HEK293 (cell line): ENCODE results near the gene ASCC2.

Source experiments
- KLF10 ChIP-seq: fragments of 450-650 bp; IDR thresholded peaks from 2 replicates; pipeline ENCODE4 v1.5.1; 2018; ENCODE audit warnings: missing biosample characterization, mild to moderate bottlenecking, missing genetic modification characterization
- ZFP69B ChIP-seq: fragments of 450-650 bp; formaldehyde crosslinking; IDR thresholded peaks from 2 replicates; pipeline ENCODE4 v1.5.1; 2016; ENCODE audit warnings: missing biosample characterization, missing genetic modification characterization
- ZNF248 ChIP-seq: fragments of 450-650 bp; formaldehyde crosslinking; IDR thresholded peaks from 2 replicates; pipeline ENCODE4 v1.5.1; 2017; ENCODE audit warnings: missing biosample characterization, missing genetic modification characterization
- TF ChIP-seq, protein P1 (sequence below): fragments of 450-650 bp; formaldehyde crosslinking; IDR thresholded peaks from 2 replicates; pipeline ENCODE4 v1.5.1; 2016; ENCODE audit warnings: missing biosample characterization, missing genetic modification characterization
- TF ChIP-seq, protein P2 (sequence below): fragments of 450-650 bp; formaldehyde crosslinking; IDR thresholded peaks from 2 replicates; pipeline ENCODE4 v1.5.1; 2016; ENCODE audit warnings: missing biosample characterization, missing genetic modification characterization, borderline replicate concordance
- TF ChIP-seq, protein P3 (sequence below): fragments of 450-650 bp; formaldehyde crosslinking; IDR thresholded peaks from 2 replicates; pipeline ENCODE4 v1.5.1; 2017; ENCODE audit warnings: missing biosample characterization, missing genetic modification characterization
- TF ChIP-seq, protein P4 (sequence below): fragments of 450-650 bp; formaldehyde crosslinking; IDR thresholded peaks from 2 replicates; pipeline ENCODE4 v1.5.1; 2016; ENCODE audit warnings: missing biosample characterization, missing genetic modification characterization, low read depth

DNA sequence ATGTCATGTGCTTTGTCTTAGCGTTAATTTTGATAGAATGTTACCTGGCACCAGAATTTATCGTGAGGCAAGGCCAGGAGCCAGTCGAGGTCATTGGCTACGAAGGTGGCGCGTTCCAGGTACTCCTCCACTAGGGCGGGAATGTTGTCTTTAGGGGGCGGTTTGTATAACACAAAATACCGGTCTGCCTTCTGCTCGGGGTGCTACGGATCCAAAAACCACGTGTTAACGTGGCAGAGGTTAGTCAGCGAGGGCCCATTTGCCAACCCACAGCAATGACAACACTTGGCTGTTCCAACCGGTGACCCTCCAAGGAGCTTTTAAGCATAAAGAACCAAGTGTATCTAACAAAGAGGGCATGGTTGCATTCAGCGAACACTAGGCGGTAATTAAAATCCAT is 12.5 kb downstream of the ASCC2 start:
- TF ChIP-seq, protein P1, sequence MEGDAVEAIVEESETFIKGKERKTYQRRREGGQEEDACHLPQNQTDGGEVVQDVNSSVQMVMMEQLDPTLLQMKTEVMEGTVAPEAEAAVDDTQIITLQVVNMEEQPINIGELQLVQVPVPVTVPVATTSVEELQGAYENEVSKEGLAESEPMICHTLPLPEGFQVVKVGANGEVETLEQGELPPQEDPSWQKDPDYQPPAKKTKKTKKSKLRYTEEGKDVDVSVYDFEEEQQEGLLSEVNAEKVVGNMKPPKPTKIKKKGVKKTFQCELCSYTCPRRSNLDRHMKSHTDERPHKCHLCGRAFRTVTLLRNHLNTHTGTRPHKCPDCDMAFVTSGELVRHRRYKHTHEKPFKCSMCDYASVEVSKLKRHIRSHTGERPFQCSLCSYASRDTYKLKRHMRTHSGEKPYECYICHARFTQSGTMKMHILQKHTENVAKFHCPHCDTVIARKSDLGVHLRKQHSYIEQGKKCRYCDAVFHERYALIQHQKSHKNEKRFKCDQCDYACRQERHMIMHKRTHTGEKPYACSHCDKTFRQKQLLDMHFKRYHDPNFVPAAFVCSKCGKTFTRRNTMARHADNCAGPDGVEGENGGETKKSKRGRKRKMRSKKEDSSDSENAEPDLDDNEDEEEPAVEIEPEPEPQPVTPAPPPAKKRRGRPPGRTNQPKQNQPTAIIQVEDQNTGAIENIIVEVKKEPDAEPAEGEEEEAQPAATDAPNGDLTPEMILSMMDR (tag by site-specific recombination): no peak
- no peak for TF ChIP-seq ZFP69B (tag by site-specific recombination)
- TF ChIP-seq ZNF248 (tag by site-specific recombination): no peak
- TF ChIP-seq, protein P2, sequence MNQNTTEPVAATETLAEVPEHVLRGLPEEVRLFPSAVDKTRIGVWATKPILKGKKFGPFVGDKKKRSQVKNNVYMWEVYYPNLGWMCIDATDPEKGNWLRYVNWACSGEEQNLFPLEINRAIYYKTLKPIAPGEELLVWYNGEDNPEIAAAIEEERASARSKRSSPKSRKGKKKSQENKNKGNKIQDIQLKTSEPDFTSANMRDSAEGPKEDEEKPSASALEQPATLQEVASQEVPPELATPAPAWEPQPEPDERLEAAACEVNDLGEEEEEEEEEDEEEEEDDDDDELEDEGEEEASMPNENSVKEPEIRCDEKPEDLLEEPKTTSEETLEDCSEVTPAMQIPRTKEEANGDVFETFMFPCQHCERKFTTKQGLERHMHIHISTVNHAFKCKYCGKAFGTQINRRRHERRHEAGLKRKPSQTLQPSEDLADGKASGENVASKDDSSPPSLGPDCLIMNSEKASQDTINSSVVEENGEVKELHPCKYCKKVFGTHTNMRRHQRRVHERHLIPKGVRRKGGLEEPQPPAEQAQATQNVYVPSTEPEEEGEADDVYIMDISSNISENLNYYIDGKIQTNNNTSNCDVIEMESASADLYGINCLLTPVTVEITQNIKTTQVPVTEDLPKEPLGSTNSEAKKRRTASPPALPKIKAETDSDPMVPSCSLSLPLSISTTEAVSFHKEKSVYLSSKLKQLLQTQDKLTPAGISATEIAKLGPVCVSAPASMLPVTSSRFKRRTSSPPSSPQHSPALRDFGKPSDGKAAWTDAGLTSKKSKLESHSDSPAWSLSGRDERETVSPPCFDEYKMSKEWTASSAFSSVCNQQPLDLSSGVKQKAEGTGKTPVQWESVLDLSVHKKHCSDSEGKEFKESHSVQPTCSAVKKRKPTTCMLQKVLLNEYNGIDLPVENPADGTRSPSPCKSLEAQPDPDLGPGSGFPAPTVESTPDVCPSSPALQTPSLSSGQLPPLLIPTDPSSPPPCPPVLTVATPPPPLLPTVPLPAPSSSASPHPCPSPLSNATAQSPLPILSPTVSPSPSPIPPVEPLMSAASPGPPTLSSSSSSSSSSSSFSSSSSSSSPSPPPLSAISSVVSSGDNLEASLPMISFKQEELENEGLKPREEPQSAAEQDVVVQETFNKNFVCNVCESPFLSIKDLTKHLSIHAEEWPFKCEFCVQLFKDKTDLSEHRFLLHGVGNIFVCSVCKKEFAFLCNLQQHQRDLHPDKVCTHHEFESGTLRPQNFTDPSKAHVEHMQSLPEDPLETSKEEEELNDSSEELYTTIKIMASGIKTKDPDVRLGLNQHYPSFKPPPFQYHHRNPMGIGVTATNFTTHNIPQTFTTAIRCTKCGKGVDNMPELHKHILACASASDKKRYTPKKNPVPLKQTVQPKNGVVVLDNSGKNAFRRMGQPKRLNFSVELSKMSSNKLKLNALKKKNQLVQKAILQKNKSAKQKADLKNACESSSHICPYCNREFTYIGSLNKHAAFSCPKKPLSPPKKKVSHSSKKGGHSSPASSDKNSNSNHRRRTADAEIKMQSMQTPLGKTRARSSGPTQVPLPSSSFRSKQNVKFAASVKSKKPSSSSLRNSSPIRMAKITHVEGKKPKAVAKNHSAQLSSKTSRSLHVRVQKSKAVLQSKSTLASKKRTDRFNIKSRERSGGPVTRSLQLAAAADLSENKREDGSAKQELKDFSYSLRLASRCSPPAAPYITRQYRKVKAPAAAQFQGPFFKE (tag by site-specific recombination): no peak
- TF ChIP-seq, protein P3, sequence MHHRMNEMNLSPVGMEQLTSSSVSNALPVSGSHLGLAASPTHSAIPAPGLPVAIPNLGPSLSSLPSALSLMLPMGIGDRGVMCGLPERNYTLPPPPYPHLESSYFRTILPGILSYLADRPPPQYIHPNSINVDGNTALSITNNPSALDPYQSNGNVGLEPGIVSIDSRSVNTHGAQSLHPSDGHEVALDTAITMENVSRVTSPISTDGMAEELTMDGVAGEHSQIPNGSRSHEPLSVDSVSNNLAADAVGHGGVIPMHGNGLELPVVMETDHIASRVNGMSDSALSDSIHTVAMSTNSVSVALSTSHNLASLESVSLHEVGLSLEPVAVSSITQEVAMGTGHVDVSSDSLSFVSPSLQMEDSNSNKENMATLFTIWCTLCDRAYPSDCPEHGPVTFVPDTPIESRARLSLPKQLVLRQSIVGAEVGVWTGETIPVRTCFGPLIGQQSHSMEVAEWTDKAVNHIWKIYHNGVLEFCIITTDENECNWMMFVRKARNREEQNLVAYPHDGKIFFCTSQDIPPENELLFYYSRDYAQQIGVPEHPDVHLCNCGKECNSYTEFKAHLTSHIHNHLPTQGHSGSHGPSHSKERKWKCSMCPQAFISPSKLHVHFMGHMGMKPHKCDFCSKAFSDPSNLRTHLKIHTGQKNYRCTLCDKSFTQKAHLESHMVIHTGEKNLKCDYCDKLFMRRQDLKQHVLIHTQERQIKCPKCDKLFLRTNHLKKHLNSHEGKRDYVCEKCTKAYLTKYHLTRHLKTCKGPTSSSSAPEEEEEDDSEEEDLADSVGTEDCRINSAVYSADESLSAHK (tag by site-specific recombination): no peak
- TF ChIP-seq, protein P4, sequence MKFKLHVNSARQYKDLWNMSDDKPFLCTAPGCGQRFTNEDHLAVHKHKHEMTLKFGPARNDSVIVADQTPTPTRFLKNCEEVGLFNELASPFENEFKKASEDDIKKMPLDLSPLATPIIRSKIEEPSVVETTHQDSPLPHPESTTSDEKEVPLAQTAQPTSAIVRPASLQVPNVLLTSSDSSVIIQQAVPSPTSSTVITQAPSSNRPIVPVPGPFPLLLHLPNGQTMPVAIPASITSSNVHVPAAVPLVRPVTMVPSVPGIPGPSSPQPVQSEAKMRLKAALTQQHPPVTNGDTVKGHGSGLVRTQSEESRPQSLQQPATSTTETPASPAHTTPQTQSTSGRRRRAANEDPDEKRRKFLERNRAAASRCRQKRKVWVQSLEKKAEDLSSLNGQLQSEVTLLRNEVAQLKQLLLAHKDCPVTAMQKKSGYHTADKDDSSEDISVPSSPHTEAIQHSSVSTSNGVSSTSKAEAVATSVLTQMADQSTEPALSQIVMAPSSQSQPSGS (tag by site-specific recombination): no peak
- no peak for TF ChIP-seq KLF10 (tag by site-specific recombination)
